SK-N-MC (cell line): Measurements from ENCODE around the gene C2CD2.

Experiments used
- DNase-seq: peaks from one replicate; pipeline ENCODE4 v3.0.0-alpha.2; 2011; ENCODE audit warnings: low read depth, low spot score
- H3K27ac ChIP-seq: fragments of 200-600 bp; sonication (generic); 2 replicates; pipeline ENCODE4 v1.5.1; 2016; ENCODE audit warnings: mixed run types
- H3K36me3 ChIP-seq: fragments of 200-600 bp; sonication (generic); 2 replicates; pipeline ENCODE4 v1.6.1; 2017; ENCODE audit warnings: antibody characterized with exemption, low read length, mixed read lengths; ENCODE audit not compliant: insufficient read depth
- H3K4me3 ChIP-seq: fragments of 200-600 bp; sonication (generic); 2 replicates; pipeline ENCODE4 v1.5.1; 2016
- H3K9ac ChIP-seq: fragments of 200-600 bp; sonication (generic); 2 replicates; pipeline ENCODE4 v1.8.0; 2017; ENCODE audit warnings: mixed run types, mixed read lengths; ENCODE audit not compliant: insufficient read length
- H3K9me3 ChIP-seq: fragments of 200-600 bp; sonication (generic); 2 replicates; pipeline ENCODE4 v1.6.1; 2017; ENCODE audit warnings: low read depth, mild to moderate bottlenecking, antibody characterized with exemption, low read length, moderate library complexity, mixed read lengths
- EZH2 ChIP-seq: fragments of 200-600 bp; sonication (generic); IDR thresholded peaks from one replicate; pipeline ENCODE4 v1.6.1; 2017; ENCODE audit warnings: antibody characterized with exemption
- FOXP2 ChIP-seq: optimal IDR thresholded peaks from 2 replicates; pipeline ENCODE3; 2011; ENCODE audit warnings: mild to moderate bottlenecking, moderate library complexity; ENCODE audit not compliant: insufficient read depth; ENCODE audit errors: extremely low read length, control extremely low read depth
- POLR2AphosphoS5 ChIP-seq: IDR thresholded peaks from 2 replicates; pipeline ENCODE4 v1.6.1; 2012; ENCODE audit warnings: mild to moderate bottlenecking, low read depth, low read length, borderline replicate concordance

Gene C2CD2

GRCh38 chr21:41971891-41972290 is 18.1 kb upstream of the C2CD2 start:
- Histone ChIP-seq H3K36me3 (no peaks in the 10 kb centered on the region), H3K27ac (no peak overlapping the region), H3K4me3 (no peak overlapping the region), H3K9ac (no peak overlapping the region), H3K9me3 (no peaks in the 10 kb centered on the region)
- DNase-seq, result no peak
- no peak for TF ChIP-seq FOXP2
- no peak for TF ChIP-seq POLR2AphosphoS5
- TF ChIP-seq EZH2, result no peak

DNA sequence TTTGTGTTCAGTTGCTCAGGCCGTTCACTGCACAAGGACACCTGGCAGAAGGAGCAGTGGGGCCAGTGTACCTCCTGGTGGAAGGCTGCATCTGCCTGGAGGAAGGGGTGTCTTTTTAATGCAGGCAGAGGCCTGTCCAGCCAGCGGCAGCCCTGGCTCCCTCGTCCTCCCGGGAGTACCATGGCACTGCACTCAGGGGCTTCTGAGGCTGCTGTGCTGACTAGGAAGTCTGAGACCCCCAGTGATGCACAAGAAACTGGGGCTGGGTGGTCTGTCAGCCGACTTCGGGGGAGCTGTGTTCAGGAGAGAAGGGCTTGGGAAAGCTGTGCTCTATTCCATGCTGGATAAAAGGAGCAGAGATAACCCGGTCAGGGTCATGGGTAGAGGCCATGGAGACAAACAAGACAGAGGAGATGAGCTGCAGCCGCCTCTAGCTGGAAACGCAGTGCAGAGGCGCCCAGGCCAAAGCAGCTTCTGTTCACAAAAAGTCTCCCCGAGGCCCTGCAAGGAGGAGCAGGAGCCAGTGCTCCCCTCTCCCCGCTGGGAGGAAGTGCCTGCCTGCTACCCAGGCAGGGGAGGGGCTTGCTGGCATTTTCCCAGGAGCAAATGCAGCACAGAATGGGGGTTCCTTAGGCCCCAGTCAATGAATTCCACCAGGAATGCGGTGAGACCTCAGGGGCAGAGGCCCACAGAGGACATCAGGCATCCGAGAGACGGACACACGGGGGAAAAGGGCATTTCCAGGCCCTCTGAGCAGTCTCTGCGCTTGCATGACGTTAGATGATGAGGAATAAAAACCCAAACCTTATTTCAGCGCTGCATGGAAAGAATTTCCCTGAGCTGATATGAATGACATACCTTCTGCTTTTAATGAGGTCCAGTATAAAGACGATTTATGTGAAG is 17.2 kb upstream of the C2CD2 start:
- Histone ChIP-seq H3K4me3 (no peak overlapping the region), H3K36me3 (no peaks in the 10 kb centered on the region), H3K27ac (peak overlapping the region; percentile 43; the same call in 1 of the 2 replicates), H3K9me3 (no peaks in the 10 kb centered on the region), H3K9ac (no peak overlapping the region)
- no peak for DNase-seq
- TF ChIP-seq POLR2AphosphoS5 (no peak), EZH2 (no peak), FOXP2 (peak; percentile 38)

- Histone ChIP-seq H3K9me3 (no peaks in the 10 kb centered on the region), H3K36me3 (no peaks in the 10 kb centered on the region), H3K27ac (no peak overlapping the region), H3K9ac (no peak overlapping the region), H3K4me3 (no peak overlapping the region)
- no peak for TF ChIP-seq POLR2AphosphoS5
- no peak for TF ChIP-seq EZH2
- TF ChIP-seq FOXP2, result no peak
- DNase-seq, result no peak
Measured at GRCh38 chr21:41970106-41970391, 16.2 kb upstream of the C2CD2 start.

- Histone ChIP-seq H3K4me3 (no peak overlapping the region), H3K9me3 (no peaks in the 10 kb centered on the region), H3K9ac (no peak overlapping the region), H3K36me3 (no peaks in the 10 kb centered on the region), H3K27ac (peak overlapping the region; percentile 93; the same call in 1 of the 2 replicates)
- TF ChIP-seq FOXP2, result no peak
- no peak for TF ChIP-seq EZH2
- TF ChIP-seq POLR2AphosphoS5, result no peak
- DNase-seq, result no peak
Measured at GRCh38 chr21:41967708-41968107, 13.9 kb upstream of the C2CD2 start.

DNA sequence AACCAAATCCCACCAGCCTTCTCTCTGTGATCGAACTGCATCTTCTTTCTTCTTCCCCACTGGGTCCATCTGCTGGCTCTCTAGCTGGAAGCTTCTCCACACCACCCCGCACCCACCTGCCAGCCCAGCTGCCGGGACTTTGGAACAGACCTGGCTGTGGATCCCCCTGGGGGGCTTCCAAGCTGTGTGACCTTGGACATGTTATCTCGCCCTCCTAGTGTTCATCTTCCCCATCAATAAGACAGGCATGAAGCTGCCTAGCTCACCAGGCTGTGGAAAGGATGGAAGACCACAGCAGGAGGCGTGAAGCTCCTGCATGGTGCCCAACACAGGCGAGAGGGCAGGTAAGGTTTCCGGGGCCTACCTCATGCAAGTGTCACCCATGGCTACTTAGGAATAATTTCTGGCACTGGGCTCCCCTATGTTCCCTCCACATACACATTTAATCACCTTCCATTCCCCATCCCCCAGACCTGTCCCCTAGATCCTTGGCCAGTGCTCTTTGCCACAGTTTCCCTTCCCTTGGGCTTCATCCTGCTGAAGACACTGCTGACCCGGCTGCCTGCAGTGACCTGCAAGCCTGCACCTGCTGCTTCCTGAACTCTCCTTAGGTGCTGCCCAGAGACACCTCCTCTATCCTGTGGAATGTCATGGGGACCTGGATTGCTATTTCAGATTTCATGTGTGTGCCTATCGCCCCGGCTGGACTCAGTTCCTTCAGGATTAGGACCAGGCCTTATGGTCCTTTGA is 13.2 kb upstream of the C2CD2 start:
- H3K9ac ChIP-seq, result no peak overlapping the region
- DNase-seq, result no peak
- H3K9me3 ChIP-seq, result no peaks in the 10 kb centered on the region
- TF ChIP-seq EZH2 (no peak), POLR2AphosphoS5 (no peak), FOXP2 (no peak)
- no peak overlapping the region for H3K4me3 ChIP-seq
- no peaks in the 10 kb centered on the region for H3K36me3 ChIP-seq
- no peak overlapping the region for H3K27ac ChIP-seq

DNA sequence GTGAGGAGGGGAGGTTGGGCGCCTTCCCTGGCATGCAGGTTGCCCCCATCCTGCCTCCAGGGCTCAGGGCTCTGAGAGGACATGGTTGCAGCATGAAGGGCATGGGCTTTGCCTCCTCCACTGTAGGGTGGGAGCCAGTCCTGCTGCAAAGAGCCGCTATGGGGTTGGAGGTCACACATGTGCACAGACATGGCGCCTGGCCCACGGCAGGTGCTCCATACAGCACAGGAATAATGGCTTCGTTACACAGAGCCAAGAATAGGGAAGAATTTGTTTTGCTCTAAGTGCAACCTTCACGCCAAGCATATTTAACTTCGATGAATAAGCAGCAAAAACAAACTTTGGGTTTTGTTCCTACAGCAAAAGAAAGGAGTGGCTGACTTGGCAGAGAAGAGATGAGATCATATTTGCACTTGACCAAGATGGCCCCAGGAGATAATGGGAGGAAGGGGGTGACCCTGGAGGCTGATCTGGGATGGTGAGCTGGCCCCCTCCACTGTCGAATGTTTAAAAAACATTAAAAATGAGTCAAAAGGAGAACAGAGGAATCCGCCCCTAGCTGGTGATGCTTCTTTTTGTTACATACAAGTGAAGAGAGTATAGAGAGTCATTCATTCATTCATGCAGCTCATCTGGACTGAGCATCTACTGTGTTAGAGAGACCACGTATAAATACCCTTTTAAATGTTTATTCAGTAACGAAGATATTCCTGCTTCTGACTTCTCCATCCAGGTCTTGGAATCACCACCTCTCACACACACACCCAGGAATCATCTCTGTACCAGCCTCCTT is 12.4 kb upstream of the C2CD2 start:
- Histone ChIP-seq H3K9me3 (no peaks in the 10 kb centered on the region), H3K27ac (no peak overlapping the region), H3K9ac (no peak overlapping the region), H3K36me3 (no peaks in the 10 kb centered on the region), H3K4me3 (no peak overlapping the region)
- TF ChIP-seq FOXP2 (no peak), POLR2AphosphoS5 (no peak), EZH2 (no peak)
- DNase-seq, result no peak

DNA sequence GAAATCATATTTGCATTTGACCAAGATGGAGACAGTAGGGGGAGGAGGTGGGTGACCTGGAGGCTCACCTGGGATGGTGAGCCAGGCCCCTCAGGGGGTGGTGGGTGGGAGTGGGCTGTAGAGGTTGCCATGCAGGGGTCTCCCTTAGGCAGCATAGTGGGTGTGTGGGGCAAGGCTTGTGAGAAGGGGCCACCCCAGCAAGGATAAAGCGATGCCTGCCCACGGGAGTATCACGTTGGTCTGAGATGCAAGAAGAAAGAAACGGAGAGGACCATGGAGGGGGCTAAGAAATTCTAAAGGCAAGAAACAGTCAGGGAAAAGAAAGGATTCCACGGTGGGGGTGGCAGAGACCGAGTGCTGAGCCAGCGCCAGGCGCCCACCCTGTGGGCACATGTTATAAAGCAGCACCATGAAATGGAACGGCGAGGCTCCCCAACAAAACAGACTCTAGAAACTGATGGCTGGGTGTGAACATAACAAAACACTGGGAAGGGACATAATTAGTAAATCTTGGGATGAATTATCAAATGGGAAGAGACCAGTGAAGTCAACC is 11.7 kb upstream of the C2CD2 start:
- Histone ChIP-seq H3K9ac (no peak overlapping the region), H3K9me3 (no peaks in the 10 kb centered on the region), H3K4me3 (no peak overlapping the region), H3K36me3 (no peaks in the 10 kb centered on the region), H3K27ac (no peak overlapping the region)
- TF ChIP-seq EZH2 (no peak), FOXP2 (no peak), POLR2AphosphoS5 (no peak)
- no peak for DNase-seq
